ENCODE data around the gene PANK2. TPM values are rescaled to one million over a fixed set of nuclear protein-coding genes. Genes with fewer than 3 reads are reported as not detected.

Gene PANK2
- total RNA-seq, 4 donors from 2014 or later: 49.0 to 58.1 (median 54.3) TPM

DNA sequence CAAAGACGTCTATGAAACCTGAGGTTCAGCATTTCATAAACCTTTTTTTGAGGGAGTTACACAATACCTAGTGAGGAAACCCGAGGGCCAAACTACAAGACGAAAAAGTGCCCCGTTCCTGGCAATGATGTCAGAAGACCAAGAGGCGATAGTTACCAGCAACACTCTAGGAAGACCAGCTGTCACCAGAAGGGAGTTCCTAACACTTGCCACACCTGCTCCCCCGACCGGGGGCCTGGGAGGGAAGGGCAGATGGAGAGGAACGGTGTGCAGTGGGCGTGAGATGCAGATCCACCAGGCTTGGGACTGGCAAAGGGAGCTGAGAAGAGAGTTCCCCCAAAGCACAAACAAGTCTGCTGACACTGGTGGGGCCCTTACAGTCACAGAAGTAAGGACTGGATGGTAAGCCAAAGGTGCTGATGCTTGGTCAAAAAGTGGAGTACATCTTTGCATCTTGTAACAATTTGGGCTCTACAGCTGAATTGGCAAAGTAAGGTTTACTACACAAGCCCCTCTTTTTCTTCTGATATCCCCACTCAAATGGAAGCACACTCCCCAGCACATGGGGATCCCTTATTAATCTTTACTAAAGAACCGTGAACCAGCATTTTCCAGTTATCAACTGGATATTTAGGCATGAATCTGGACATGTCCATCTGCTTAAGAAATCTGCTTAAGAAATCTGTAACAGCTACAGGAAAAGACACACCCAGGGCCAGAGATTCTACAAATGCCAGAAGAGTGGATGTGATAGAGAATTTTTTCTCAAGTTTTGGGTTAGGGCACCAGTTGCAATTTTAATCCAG lies 38.5 kb downstream of the PANK2 start:
- peak; percentile 34 for ATAC-seq

DNA sequence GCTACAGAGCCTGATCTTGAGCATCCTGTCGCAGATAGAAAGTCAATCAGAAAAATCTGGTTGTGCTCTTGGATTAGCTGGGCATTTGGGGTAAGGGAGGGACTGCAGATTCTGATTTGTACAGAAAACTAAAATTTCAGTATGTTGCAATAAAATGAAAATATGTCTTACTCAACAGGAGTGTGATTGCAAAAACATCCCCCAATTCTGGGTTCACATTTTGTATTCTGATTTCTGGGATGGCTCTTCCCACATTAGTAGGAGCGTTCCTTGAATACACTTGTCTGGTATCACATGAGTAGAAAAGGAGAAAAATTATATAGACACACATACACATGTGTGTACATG lies 40.5 kb downstream of the PANK2 start:
- no peak overlapping the region for H3K27ac ChIP-seq
- H3K4me3 ChIP-seq: no peak overlapping the region
- no peaks in the 10 kb centered on the region for H3K27me3 ChIP-seq
- TF ChIP-seq POLR2A (IDR thresholded peaks at IDR 0.05): no peak
- peaks cover 4 to 71% (median 19%) of the 10 kb centered on the region in 3 donors for H3K4me1 ChIP-seq
- no peaks in the 10 kb centered on the region for H3K9me3 ChIP-seq
- 93 to 100% methylated on average over 1 of the region's 2 CpGs for WGBS, 2 donors (ENCODE audit: low coverage in 1 of 2)
- peaks cover 0 to 11% of the 10 kb centered on the region in 2 donors for H3K36me3 ChIP-seq
- ATAC-seq: peak; percentile 8

More for the DNA sequence above, 38.5 kb downstream of the PANK2 start:
- 54 to 55% methylated on average over 9 to 10 of the region's 10 CpGs for WGBS, 2 donors (ENCODE audit: low coverage in 1 of 2)
- Histone ChIP-seq H3K4me3 (no peak overlapping the region), H3K27ac (peak overlapping the region in 2 of 4 donors; percentile 13 to 32), H3K36me3 (peaks cover 0 to 31% of the 10 kb centered on the region in 2 donors), H3K9me3 (no peaks in the 10 kb centered on the region), H3K4me1 (peaks cover 0 to 66% (median 16%) of the 10 kb centered on the region in 3 donors), H3K27me3 (no peaks in the 10 kb centered on the region)
- no peak for TF ChIP-seq EP300 (IDR thresholded peaks at IDR 0.05)
- TF ChIP-seq, protein P1, sequence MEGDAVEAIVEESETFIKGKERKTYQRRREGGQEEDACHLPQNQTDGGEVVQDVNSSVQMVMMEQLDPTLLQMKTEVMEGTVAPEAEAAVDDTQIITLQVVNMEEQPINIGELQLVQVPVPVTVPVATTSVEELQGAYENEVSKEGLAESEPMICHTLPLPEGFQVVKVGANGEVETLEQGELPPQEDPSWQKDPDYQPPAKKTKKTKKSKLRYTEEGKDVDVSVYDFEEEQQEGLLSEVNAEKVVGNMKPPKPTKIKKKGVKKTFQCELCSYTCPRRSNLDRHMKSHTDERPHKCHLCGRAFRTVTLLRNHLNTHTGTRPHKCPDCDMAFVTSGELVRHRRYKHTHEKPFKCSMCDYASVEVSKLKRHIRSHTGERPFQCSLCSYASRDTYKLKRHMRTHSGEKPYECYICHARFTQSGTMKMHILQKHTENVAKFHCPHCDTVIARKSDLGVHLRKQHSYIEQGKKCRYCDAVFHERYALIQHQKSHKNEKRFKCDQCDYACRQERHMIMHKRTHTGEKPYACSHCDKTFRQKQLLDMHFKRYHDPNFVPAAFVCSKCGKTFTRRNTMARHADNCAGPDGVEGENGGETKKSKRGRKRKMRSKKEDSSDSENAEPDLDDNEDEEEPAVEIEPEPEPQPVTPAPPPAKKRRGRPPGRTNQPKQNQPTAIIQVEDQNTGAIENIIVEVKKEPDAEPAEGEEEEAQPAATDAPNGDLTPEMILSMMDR (IDR thresholded peaks at IDR 0.05): no peak
- no peak for TF ChIP-seq POLR2A (IDR thresholded peaks at IDR 0.05)
- peak; percentile 71 for TF ChIP-seq POLR2AphosphoS5 (IDR thresholded peaks at IDR 0.05)

DNA sequence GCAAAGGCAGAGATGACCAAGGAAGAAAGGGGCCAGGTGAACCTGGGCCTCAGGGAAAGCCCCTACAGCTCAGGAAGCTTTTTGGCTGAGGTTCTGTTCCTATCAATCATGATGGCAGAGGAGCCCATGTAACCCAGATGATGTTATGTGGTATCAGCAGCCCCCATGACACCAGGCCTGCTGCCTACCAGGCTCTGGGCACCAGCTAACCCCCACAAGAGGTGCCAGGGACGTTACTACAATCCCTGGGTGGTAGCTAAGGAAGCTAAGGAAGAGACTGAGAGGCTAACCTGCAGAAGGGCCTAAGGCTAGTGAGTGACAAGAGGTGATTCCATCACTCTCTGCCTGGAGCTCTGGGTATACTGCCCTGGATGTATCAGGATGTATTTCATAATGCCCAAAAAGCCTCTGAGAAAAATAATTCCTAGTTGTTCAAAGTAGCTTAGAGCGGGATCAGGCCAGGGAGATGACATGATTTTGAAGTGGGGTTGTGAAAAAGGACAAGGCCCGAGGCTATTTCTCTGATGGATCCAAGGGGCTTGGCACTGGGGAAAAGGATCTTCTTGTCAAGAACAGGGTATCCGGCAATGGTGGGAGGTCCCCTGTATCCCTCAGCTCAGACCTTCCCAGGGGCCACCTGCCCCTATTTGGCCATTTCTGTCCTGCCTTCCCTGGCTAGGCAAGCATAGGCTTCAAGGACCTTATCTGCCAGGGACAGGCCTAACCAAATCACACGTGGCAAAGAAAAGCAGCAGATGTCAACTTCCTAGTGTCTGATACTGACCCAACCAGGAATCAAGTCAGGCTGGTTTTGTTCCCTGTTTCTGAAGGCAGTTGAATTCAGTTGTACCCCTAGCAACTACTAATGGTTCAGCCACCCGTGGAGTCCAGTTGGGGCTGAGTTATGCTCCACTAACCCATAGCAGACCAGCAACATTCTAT lies 41.3 kb downstream of the PANK2 start:
- WGBS, 2 donors (ENCODE audit: low coverage in 1 of 2): 67 to 73% methylated on average over 2 to 4 of the region's 6 CpGs
- TF ChIP-seq, protein P1 (IDR thresholded peaks at IDR 0.05): no peak
- TF ChIP-seq EP300 (IDR thresholded peaks at IDR 0.05) (no peak), POLR2A (IDR thresholded peaks at IDR 0.05) (no peak), POLR2AphosphoS5 (IDR thresholded peaks at IDR 0.05) (no peak)
- no peak overlapping the region for H3K4me3 ChIP-seq
- peak overlapping the region in 1 of 4 donors; percentile 28 for H3K27ac ChIP-seq
- H3K27me3 ChIP-seq: no peaks in the 10 kb centered on the region
- H3K4me1 ChIP-seq: peaks cover 7 to 78% (median 27%) of the 10 kb centered on the region in 3 donors
- peaks cover 0 to 3% of the 10 kb centered on the region in 2 donors for H3K36me3 ChIP-seq
- no peak for ATAC-seq
- no peaks in the 10 kb centered on the region for H3K9me3 ChIP-seq

DNA sequence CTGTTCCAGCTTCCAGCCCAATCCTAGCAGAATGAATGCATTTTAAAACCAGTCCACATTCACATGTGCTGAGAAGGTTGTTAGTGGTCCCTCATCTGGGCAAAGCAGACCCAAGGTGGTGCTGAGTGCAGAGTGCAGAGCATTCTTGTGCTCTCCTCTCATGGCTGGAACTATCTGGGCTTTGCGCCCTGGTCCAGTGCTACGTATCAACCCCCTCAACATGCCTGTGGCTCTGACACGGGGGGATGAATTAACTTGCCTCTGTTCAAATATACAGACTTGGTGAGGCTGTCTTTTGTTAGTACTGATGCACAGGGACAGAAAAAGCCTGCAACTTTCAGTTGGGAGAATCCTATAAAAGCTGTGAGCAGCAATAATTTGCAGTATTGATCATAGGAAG lies 42.5 kb downstream of the PANK2 start:
- no peaks in the 10 kb centered on the region for H3K36me3 ChIP-seq
- no peak for ATAC-seq
- peak overlapping the region in 3 of 4 donors; percentile 62 to 71 (median 67) for H3K27ac ChIP-seq
- 40% methylated on average over 1 of the region's 3 CpGs; no CpG with 5 or more reads in 1 of the 2 donors for WGBS, 2 donors (ENCODE audit: low coverage in 1 of 2)
- H3K27me3 ChIP-seq: no peaks in the 10 kb centered on the region
- no peaks in the 10 kb centered on the region for H3K9me3 ChIP-seq
- no peak overlapping the region for H3K4me3 ChIP-seq
- TF ChIP-seq, protein P1 (IDR thresholded peaks at IDR 0.05): no peak
- no peak for TF ChIP-seq POLR2AphosphoS5 (IDR thresholded peaks at IDR 0.05)
- TF ChIP-seq EP300 (IDR thresholded peaks at IDR 0.05): no peak
- no peak for TF ChIP-seq POLR2A (IDR thresholded peaks at IDR 0.05)
- peaks cover 7 to 82% (median 28%) of the 10 kb centered on the region in 3 donors for H3K4me1 ChIP-seq

DNA sequence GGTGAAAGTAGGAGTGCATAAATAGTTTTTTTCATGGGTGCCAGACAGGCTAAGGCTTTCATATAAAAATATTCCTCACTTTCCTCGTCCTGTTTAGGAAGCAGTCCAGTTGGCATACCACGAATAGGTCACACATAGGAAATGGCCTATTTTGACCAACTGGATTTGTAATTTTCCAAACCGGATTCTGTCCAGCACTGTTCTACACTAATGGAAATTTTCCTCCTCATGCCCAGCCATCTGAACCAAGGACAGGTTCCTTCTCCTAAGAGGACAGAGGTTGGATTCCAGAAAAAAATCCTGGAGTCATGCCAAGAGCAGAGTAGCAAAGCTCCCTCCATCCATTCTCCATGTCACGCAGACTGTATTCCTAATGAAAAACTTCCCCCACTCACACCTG lies 43.1 kb downstream of the PANK2 start:
- ATAC-seq: no peak
- WGBS, 2 donors (ENCODE audit: low coverage in 1 of 2): 15 to 17% methylated on average over 2 to 4 of the region's 4 CpGs
- no peak for TF ChIP-seq POLR2A (IDR thresholded peaks at IDR 0.05)
- TF ChIP-seq, protein P1 (IDR thresholded peaks at IDR 0.05): no peak
- no peak for TF ChIP-seq POLR2AphosphoS5 (IDR thresholded peaks at IDR 0.05)
- no peak for TF ChIP-seq EP300 (IDR thresholded peaks at IDR 0.05)
- Histone ChIP-seq H3K4me1 (peaks cover 7 to 77% (median 28%) of the 10 kb centered on the region in 3 donors), H3K36me3 (no peaks in the 10 kb centered on the region), H3K27ac (peak overlapping the region in 3 of 4 donors; percentile 62 to 71 (median 67)), H3K27me3 (no peaks in the 10 kb centered on the region), H3K9me3 (no peaks in the 10 kb centered on the region), H3K4me3 (peak overlapping the region; percentile 37 to 49)

Data from gastroesophageal sphincter (tissue), 4 donors.